SK-N-MC (cell line): ENCODE measurements around the gene FBLL1.

Experiments used
- EZH2 ChIP-seq: fragments of 200-600 bp; sonication (generic); IDR thresholded peaks from one replicate; pipeline ENCODE4 v1.6.1; 2017; ENCODE audit warnings: antibody characterized with exemption
- FOXP2 ChIP-seq: optimal IDR thresholded peaks from 2 replicates; pipeline ENCODE3; 2011; ENCODE audit warnings: mild to moderate bottlenecking, moderate library complexity; ENCODE audit not compliant: insufficient read depth; ENCODE audit errors: extremely low read length, control extremely low read depth
- POLR2AphosphoS5 ChIP-seq: IDR thresholded peaks from 2 replicates; pipeline ENCODE4 v1.6.1; 2012; ENCODE audit warnings: mild to moderate bottlenecking, low read depth, low read length, borderline replicate concordance

- TF ChIP-seq POLR2AphosphoS5 (no peak), FOXP2 (no peak), EZH2 (no peak)
Observed at GRCh38 chr5:168531987-168532864, 3.1 kb downstream of the FBLL1 start.
